ENCODE data around the gene MARK1.
A peak's percentile ranks its signal among the peaks of the same experiment; 100 is the strongest.

Gene MARK1

DNA sequence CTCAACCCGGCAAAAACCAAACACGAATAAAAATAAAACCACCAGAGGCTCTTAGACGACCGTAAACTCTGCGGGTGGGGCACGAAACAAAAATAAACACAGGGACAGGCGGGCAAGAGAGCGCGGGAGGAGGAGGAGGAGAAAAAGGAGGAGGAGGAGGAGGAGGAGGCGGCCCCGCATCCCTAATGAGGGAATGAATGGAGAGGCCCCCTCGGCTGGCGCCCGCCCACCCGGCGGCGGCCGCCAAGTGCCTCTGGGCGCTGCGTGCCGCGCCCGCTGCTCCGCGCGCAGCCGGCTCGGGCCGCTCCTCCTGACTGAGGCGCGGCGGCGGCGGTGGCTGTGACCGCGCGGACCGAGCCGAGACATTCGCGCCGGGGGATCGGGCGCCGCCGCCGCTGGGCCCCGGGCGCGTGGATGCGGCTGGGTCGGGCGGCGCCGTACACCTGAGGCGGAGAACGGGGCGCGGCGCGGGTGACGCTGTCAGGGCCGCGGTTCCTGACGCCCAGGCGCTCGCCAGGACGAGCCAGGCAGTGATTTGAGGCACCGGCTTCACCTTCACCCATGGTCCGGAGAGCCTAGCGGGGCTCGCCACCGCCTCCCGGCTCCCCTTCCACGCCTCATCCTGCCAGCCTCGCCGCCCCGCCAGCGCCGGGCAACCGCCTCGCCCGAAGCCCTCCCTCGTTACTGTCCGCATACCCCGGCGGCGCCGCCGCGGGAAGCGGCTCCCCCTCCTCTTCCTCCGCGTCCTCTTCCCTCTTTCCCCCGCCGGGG lies at the start of gene MARK1:
Gene MARK1, plus strand, starts transcription at position 229 of the 771 bp plus-strand sequence. CDS start 687 bp downstream, outside the sequence.
- Histone ChIP-seq H3K9me3 (ENCODE audit: control insufficient read depth in 2 of 2, low read length in 2 of 2) (no peaks in the 10 kb centered on the region), H3K4me1 (ENCODE audit: control insufficient read depth, insufficient read depth, low read length) (no peaks in the 10 kb centered on the region), H3K4me3 (ENCODE audit: low read length in 2 of 2) (peak within 1 kb of the TSS; percentile 84 to 96), H3K36me3 (ENCODE audit: control insufficient read depth in 2 of 2, insufficient read depth in 2 of 2, low read length in 2 of 2) (no peaks in the 10 kb centered on the region), H3K9ac (ENCODE audit: low read length in 2 of 2) (peak within 1 kb of the TSS; percentile 86 to 88), H3K27me3 (ENCODE audit: control insufficient read depth in 1 of 2, insufficient read depth in 2 of 2, low read length in 2 of 2) (no peaks in the 10 kb centered on the region), H3K27ac (ENCODE audit: low read length) (peak within 1 kb of the TSS; percentile 38)

DNA sequence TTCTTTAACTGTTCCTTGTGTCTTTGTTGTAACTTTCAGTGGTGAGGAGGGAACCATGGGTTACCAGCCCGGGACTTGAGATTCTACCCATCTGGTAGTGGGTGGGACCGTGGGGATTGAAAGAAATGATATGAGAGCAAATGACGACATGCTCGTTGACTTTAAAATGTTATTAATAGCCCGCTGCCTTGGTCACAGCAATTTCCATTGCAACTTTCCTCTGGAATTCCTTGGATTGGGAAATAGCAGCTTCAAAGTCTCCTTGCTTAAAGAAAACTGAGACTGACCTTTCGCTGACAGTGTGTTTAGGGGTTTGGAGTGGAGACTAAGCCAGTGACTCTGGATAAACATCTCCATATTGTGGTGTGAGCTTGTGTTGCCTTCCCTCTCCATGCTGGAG lies 44.2 kb upstream of the MARK1 start:
- Histone ChIP-seq H3K9ac (ENCODE audit: low read length in 2 of 2) (no peak overlapping the region), H3K4me1 (ENCODE audit: control insufficient read depth, insufficient read depth, low read length) (no peaks in the 10 kb centered on the region), H3K36me3 (ENCODE audit: control insufficient read depth in 2 of 2, insufficient read depth in 2 of 2, low read length in 2 of 2) (no peaks in the 10 kb centered on the region), H3K27me3 (ENCODE audit: control insufficient read depth in 1 of 2, insufficient read depth in 2 of 2, low read length in 2 of 2) (no peaks in the 10 kb centered on the region), H3K27ac (ENCODE audit: low read length) (no peak overlapping the region), H3K9me3 (ENCODE audit: control insufficient read depth in 2 of 2, low read length in 2 of 2) (no peaks in the 10 kb centered on the region), H3K4me3 (ENCODE audit: low read length in 2 of 2) (no peak overlapping the region)

DNA sequence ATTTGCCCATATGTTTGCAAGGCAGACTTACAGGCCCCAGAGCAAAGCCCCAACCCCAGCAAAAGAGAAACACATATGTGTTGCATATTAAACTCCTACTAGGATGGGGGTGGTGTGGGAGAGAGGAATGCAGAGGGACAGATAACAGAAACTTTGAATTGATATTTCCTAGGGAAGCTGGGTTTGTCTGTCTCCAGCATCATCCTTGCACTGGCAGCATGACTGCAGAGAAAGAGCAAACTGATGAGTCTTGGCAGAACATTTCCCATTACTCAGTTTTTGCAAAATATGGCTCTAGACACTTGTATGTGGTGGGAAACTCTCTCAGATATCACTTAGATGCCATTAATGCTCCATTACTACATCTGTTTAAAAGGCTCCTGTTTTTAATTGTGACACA lies 43.8 kb upstream of the MARK1 start:
- no peak overlapping the region for H3K9ac ChIP-seq (ENCODE audit: low read length in 2 of 2)
- H3K36me3 ChIP-seq (ENCODE audit: control insufficient read depth in 2 of 2, insufficient read depth in 2 of 2, low read length in 2 of 2) = no peaks in the 10 kb centered on the region
- H3K27me3 ChIP-seq (ENCODE audit: control insufficient read depth in 1 of 2, insufficient read depth in 2 of 2, low read length in 2 of 2) = no peaks in the 10 kb centered on the region
- H3K4me1 ChIP-seq (ENCODE audit: control insufficient read depth, insufficient read depth, low read length) = no peaks in the 10 kb centered on the region
- H3K9me3 ChIP-seq (ENCODE audit: control insufficient read depth in 2 of 2, low read length in 2 of 2) = no peaks in the 10 kb centered on the region
- no peak overlapping the region for H3K27ac ChIP-seq (ENCODE audit: low read length)
- H3K4me3 ChIP-seq (ENCODE audit: low read length in 2 of 2) = no peak overlapping the region

DNA sequence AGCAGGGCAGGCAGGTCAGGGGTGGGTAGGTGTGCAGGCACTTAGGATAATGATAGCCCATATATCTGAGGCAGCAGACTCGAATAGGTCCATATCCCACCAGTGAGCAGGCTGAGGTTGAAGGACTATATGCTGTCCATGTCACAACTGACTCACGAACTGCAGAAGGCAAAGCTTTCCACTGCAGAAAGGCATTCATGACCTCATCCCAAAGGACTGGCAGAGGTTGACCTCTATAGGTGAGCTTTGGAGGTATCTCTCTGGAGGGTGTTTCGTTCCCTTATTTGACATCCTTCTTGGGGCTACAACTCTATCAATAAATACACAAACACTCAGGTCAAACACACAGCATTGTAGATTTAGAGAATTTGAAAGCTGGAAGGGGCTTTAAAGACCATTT lies 42.8 kb upstream of the MARK1 start:
- no peak overlapping the region for H3K4me3 ChIP-seq (ENCODE audit: low read length in 2 of 2)
- no peaks in the 10 kb centered on the region for H3K9me3 ChIP-seq (ENCODE audit: control insufficient read depth in 2 of 2, low read length in 2 of 2)
- H3K4me1 ChIP-seq (ENCODE audit: control insufficient read depth, insufficient read depth, low read length) = no peaks in the 10 kb centered on the region
- H3K27ac ChIP-seq (ENCODE audit: low read length) = no peak overlapping the region
- no peak overlapping the region for H3K9ac ChIP-seq (ENCODE audit: low read length in 2 of 2)
- no peaks in the 10 kb centered on the region for H3K27me3 ChIP-seq (ENCODE audit: control insufficient read depth in 1 of 2, insufficient read depth in 2 of 2, low read length in 2 of 2)
- H3K36me3 ChIP-seq (ENCODE audit: control insufficient read depth in 2 of 2, insufficient read depth in 2 of 2, low read length in 2 of 2) = no peaks in the 10 kb centered on the region

DNA sequence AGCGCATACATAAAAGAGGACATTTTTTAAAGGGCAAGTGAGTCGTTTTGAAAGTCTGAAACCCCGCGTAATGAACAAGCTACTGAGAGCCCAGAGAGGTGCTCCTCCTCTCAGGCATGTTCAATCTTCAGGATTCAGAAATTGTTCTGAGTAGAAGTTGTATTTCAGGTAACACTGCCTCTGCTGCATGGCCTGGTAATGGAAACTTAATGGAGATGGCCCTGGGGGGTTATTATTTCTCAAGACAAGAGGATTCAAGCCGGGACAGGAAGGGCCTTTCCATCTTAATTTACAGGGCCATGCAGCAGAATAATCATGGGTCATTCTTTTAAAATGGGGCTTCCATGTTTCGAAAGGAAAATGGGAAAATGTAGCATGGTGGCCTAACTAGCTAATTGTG lies 42.1 kb upstream of the MARK1 start:
- Histone ChIP-seq H3K9me3 (ENCODE audit: control insufficient read depth in 2 of 2, low read length in 2 of 2) (no peaks in the 10 kb centered on the region), H3K4me3 (ENCODE audit: low read length in 2 of 2) (no peak overlapping the region), H3K36me3 (ENCODE audit: control insufficient read depth in 2 of 2, insufficient read depth in 2 of 2, low read length in 2 of 2) (no peaks in the 10 kb centered on the region), H3K27me3 (ENCODE audit: control insufficient read depth in 1 of 2, insufficient read depth in 2 of 2, low read length in 2 of 2) (no peaks in the 10 kb centered on the region), H3K27ac (ENCODE audit: low read length) (no peak overlapping the region), H3K9ac (ENCODE audit: low read length in 2 of 2) (no peak overlapping the region), H3K4me1 (ENCODE audit: control insufficient read depth, insufficient read depth, low read length) (no peaks in the 10 kb centered on the region)

GRCh38 chr1:220487297-220487820 lies 40.6 kb upstream of the MARK1 start:
- no peaks in the 10 kb centered on the region for H3K36me3 ChIP-seq (ENCODE audit: control insufficient read depth in 2 of 2, insufficient read depth in 2 of 2, low read length in 2 of 2)
- no peak overlapping the region for H3K9ac ChIP-seq (ENCODE audit: low read length in 2 of 2)
- no peaks in the 10 kb centered on the region for H3K4me1 ChIP-seq (ENCODE audit: control insufficient read depth, insufficient read depth, low read length)
- H3K4me3 ChIP-seq (ENCODE audit: low read length in 2 of 2) = no peak overlapping the region
- no peaks in the 10 kb centered on the region for H3K27me3 ChIP-seq (ENCODE audit: control insufficient read depth in 1 of 2, insufficient read depth in 2 of 2, low read length in 2 of 2)
- no peaks in the 10 kb centered on the region for H3K9me3 ChIP-seq (ENCODE audit: control insufficient read depth in 2 of 2, low read length in 2 of 2)
- H3K27ac ChIP-seq (ENCODE audit: low read length) = no peak overlapping the region

DNA sequence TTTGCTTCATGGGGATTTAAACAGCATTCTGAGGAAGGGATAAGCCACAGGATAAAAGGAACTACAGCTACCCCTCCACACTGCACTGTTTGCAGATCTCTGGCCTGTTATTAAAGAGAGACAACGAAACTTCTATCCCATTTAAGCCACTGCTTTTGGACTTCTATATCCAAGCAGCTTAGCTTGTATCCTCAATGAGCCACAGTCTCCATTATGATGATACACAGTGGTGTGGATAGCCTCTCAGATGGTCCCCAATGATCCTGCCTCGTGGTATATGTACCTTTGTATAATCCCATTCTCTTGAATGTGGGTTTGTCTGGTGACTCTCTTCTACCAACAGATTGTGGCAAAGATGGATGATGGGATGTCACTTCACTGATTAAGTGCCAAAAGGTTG lies 36.0 kb upstream of the MARK1 start:
- H3K9me3 ChIP-seq (ENCODE audit: control insufficient read depth in 2 of 2, low read length in 2 of 2) = no peaks in the 10 kb centered on the region
- no peak overlapping the region for H3K4me3 ChIP-seq (ENCODE audit: low read length in 2 of 2)
- H3K9ac ChIP-seq (ENCODE audit: low read length in 2 of 2) = no peak overlapping the region
- no peaks in the 10 kb centered on the region for H3K4me1 ChIP-seq (ENCODE audit: control insufficient read depth, insufficient read depth, low read length)
- no peak overlapping the region for H3K27ac ChIP-seq (ENCODE audit: low read length)
- no peaks in the 10 kb centered on the region for H3K27me3 ChIP-seq (ENCODE audit: control insufficient read depth in 1 of 2, insufficient read depth in 2 of 2, low read length in 2 of 2)
- H3K36me3 ChIP-seq (ENCODE audit: control insufficient read depth in 2 of 2, insufficient read depth in 2 of 2, low read length in 2 of 2) = no peaks in the 10 kb centered on the region

DNA sequence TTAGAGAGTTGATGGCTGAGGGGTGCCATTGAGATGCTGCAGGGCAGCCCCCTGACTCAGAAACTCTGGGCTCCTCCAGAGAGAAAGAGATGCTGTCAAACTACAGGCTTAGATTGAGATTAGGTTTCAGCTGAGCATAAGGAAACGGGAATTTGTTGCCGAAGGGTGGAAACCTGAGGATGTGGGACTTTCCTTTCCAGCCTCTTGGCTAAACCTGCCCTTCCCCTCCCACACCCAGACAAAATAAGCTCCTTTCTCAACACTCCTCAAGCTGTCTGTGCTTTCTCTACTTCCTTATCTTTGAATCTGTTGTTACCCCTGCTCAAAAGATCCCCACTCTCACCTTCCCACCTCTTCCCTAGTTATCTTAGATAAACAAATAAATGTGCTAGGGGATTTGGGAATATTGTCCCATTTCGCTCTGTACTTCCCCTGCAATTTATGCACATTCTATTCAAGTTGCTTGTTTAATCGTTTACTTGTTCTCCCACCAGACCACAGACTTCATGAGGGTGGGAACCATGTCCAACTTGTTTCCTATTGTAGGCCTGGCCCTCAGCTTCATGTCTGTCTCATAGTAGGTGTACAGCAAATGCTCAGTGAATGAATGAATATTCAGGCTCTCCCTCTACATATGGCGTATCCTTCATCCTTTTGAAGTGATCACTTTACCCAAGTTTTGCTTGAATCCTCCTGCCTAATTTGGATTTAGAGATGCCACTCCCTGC lies 30.6 kb upstream of the MARK1 start:
- H3K4me1 ChIP-seq (ENCODE audit: control insufficient read depth, insufficient read depth, low read length) = no peaks in the 10 kb centered on the region
- no peaks in the 10 kb centered on the region for H3K36me3 ChIP-seq (ENCODE audit: control insufficient read depth in 2 of 2, insufficient read depth in 2 of 2, low read length in 2 of 2)
- no peak overlapping the region for H3K9ac ChIP-seq (ENCODE audit: low read length in 2 of 2)
- H3K27me3 ChIP-seq (ENCODE audit: control insufficient read depth in 1 of 2, insufficient read depth in 2 of 2, low read length in 2 of 2) = no peaks in the 10 kb centered on the region
- no peaks in the 10 kb centered on the region for H3K9me3 ChIP-seq (ENCODE audit: control insufficient read depth in 2 of 2, low read length in 2 of 2)
- H3K4me3 ChIP-seq (ENCODE audit: low read length in 2 of 2) = no peak overlapping the region
- no peak overlapping the region for H3K27ac ChIP-seq (ENCODE audit: low read length)

- no peak overlapping the region for H3K4me3 ChIP-seq (ENCODE audit: low read length in 2 of 2)
- no peaks in the 10 kb centered on the region for H3K9me3 ChIP-seq (ENCODE audit: control insufficient read depth in 2 of 2, low read length in 2 of 2)
- no peaks in the 10 kb centered on the region for H3K27me3 ChIP-seq (ENCODE audit: control insufficient read depth in 1 of 2, insufficient read depth in 2 of 2, low read length in 2 of 2)
- H3K27ac ChIP-seq (ENCODE audit: low read length) = no peak overlapping the region
- no peaks in the 10 kb centered on the region for H3K4me1 ChIP-seq (ENCODE audit: control insufficient read depth, insufficient read depth, low read length)
- H3K9ac ChIP-seq (ENCODE audit: low read length in 2 of 2) = no peak overlapping the region
- no peaks in the 10 kb centered on the region for H3K36me3 ChIP-seq (ENCODE audit: control insufficient read depth in 2 of 2, insufficient read depth in 2 of 2, low read length in 2 of 2)
Measured at GRCh38 chr1:220498188-220498587, 29.7 kb upstream of the MARK1 start.

DNA sequence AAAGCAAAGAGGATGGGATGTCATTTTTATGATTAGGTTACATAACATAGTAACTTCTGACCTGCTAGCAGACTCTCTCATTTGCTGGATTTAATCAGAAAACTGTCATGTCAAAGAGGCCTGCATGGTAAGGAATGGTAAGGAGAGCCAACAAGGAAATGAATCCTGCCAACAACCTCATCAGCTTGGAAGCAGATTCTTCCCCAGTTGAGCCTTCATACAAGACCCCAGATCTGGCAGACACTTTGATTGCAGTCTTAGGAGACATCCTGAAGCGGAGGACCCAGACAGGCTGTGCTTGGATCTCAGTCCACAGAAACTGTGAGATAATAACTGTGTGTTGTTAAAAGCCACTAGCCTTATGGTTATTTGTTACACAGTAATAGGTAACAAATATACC lies 27.6 kb upstream of the MARK1 start:
- no peaks in the 10 kb centered on the region for H3K36me3 ChIP-seq (ENCODE audit: control insufficient read depth in 2 of 2, insufficient read depth in 2 of 2, low read length in 2 of 2)
- H3K9ac ChIP-seq (ENCODE audit: low read length in 2 of 2) = no peak overlapping the region
- no peaks in the 10 kb centered on the region for H3K4me1 ChIP-seq (ENCODE audit: control insufficient read depth, insufficient read depth, low read length)
- no peaks in the 10 kb centered on the region for H3K27me3 ChIP-seq (ENCODE audit: control insufficient read depth in 1 of 2, insufficient read depth in 2 of 2, low read length in 2 of 2)
- H3K4me3 ChIP-seq (ENCODE audit: low read length in 2 of 2) = no peak overlapping the region
- H3K9me3 ChIP-seq (ENCODE audit: control insufficient read depth in 2 of 2, low read length in 2 of 2) = no peaks in the 10 kb centered on the region
- no peak overlapping the region for H3K27ac ChIP-seq (ENCODE audit: low read length)

DNA sequence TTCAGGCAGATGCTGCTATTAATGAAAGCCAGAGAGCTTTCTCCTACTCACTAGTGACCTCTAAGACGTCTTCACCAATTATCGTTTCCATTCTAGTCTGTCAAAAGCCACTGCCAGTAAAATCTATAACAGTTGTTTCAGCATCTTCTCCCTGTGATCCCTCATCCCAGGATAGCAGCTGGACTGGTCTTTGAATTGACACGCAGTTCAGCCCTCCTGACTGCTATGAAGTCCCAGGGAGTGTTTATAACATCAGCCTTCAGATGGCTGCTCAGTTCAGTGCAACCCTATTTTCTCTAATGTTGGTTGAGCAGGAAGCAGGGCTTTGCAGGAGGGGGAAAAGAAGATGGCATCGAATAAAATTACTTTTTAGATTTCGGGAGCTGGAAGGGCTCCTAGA lies 23.6 kb upstream of the MARK1 start:
- H3K27me3 ChIP-seq (ENCODE audit: control insufficient read depth in 1 of 2, insufficient read depth in 2 of 2, low read length in 2 of 2) = peaks cover 0 to 2% of the 10 kb centered on the region in 2 donors
- H3K4me1 ChIP-seq (ENCODE audit: control insufficient read depth, insufficient read depth, low read length) = no peaks in the 10 kb centered on the region
- H3K4me3 ChIP-seq (ENCODE audit: low read length in 2 of 2) = no peak overlapping the region
- H3K27ac ChIP-seq (ENCODE audit: low read length) = no peak overlapping the region
- no peak overlapping the region for H3K9ac ChIP-seq (ENCODE audit: low read length in 2 of 2)
- no peaks in the 10 kb centered on the region for H3K36me3 ChIP-seq (ENCODE audit: control insufficient read depth in 2 of 2, insufficient read depth in 2 of 2, low read length in 2 of 2)
- no peaks in the 10 kb centered on the region for H3K9me3 ChIP-seq (ENCODE audit: control insufficient read depth in 2 of 2, low read length in 2 of 2)

All from stomach smooth muscle (tissue), 2 donors.